Muscle layer of colon (tissue), 2 donors: ENCODE measurements around the gene HELZ.
"Not testable (repeated sequence)": the region's sequence is repeated elsewhere in the genome, so short reads cannot be mapped to it uniquely, and the experiment has no call there.

Experiments used
- H3K27ac ChIP-seq: one replicate; pipeline ENCODE4 v1.7.0; 2013; ENCODE audit warnings: low read depth, mild to moderate bottlenecking, low read length, moderate library complexity
- H3K27me3 ChIP-seq, 2 donors: one replicate each; pipeline ENCODE4 v1.7.0; 2013; ENCODE audit warnings: low read length in 2 of 2, mild to moderate bottlenecking in 2 of 2; ENCODE audit not compliant: insufficient read depth in 2 of 2, control insufficient read depth in 1 of 2
- H3K36me3 ChIP-seq: one replicate; pipeline ENCODE4 v1.7.0; 2013; ENCODE audit warnings: mild to moderate bottlenecking, low read length; ENCODE audit not compliant: insufficient read depth
- H3K4me1 ChIP-seq: one replicate; pipeline ENCODE4 v1.7.0; 2013; ENCODE audit warnings: mild to moderate bottlenecking, low read length; ENCODE audit not compliant: insufficient read depth
- H3K4me3 ChIP-seq, 2 donors: one replicate each; pipeline ENCODE4 v1.7.0; 2013; ENCODE audit warnings: low read length in 2 of 2, low read depth in 1 of 2, mild to moderate bottlenecking in 1 of 2, moderate library complexity in 1 of 2
- H3K9ac ChIP-seq: one replicate; pipeline ENCODE4 v1.7.0; 2013; ENCODE audit warnings: low read length
- H3K9me3 ChIP-seq: one replicate; pipeline ENCODE4 v1.7.0; 2013; ENCODE audit warnings: mild to moderate bottlenecking, low read length
- donor health status: abdominal sarcoma.
- donor health status: Adenocarcinoma of cecum.

HELZ gene

GRCh38 chr17:67137860-67138259 lies 107.1 kb downstream of the HELZ start:
- Histone ChIP-seq H3K27me3 (no peaks in the 10 kb centered on the region), H3K4me3 (no peak overlapping the region), H3K27ac (no peak overlapping the region), H3K9me3 (no peaks in the 10 kb centered on the region), H3K9ac (no peak overlapping the region), H3K4me1 (no peaks in the 10 kb centered on the region), H3K36me3 (peaks cover 26% of the 10 kb centered on the region)

DNA sequence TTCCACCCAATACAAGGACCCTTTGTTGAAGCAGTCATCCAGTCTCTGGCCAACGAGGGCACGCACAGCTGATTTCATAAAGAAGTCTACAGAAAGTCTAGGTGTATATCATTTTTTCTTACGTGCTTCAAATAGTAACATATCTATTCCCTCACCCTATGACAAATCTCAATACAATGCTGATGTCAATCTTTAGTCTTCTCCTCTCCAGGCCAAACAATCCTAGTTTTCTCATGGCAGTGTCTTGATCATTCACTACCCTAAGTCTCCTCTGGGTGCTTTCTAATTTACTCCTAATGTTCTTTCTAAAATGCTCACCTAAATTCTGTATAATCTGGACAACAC lies 108.0 kb downstream of the HELZ start:
- Histone ChIP-seq H3K27me3 (no peaks in the 10 kb centered on the region), H3K27ac (no peak overlapping the region), H3K4me1 (no peaks in the 10 kb centered on the region), H3K9ac (no peak overlapping the region), H3K4me3 (no peak overlapping the region), H3K9me3 (no peaks in the 10 kb centered on the region), H3K36me3 (peaks cover 26% of the 10 kb centered on the region)

- no peaks in the 10 kb centered on the region for H3K27me3 ChIP-seq
- H3K4me1 ChIP-seq = no peaks in the 10 kb centered on the region
- no peak overlapping the region for H3K4me3 ChIP-seq
- no peak overlapping the region for H3K27ac ChIP-seq
- H3K36me3 ChIP-seq = peaks cover 26% of the 10 kb centered on the region
- no peak overlapping the region for H3K9ac ChIP-seq
- no peaks in the 10 kb centered on the region for H3K9me3 ChIP-seq
Measured at GRCh38 chr17:67136191-67137025, 108.6 kb downstream of the HELZ start.

DNA sequence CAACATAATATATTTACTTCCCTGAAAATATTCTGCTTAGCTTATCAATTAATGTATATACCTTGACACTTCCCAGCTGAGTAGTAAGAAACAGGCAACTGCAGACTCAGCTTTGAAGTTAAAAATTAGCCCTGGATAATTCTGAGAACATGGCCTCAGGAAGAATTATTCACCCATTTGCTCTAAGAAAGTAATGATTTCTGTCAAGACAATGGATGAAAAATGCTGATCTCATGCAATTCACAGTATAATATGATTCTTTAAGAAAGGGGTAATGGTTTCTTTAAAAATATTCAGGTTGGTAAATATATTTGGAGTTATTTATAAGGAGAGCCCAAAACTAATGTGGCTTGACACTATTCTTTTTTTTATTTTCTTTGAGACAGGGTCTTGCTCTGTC lies 111.8 kb downstream of the HELZ start:
- H3K4me1 ChIP-seq = no peaks in the 10 kb centered on the region
- no peak overlapping the region for H3K9ac ChIP-seq
- H3K27me3 ChIP-seq = no peaks in the 10 kb centered on the region
- no peak overlapping the region for H3K27ac ChIP-seq
- no peaks in the 10 kb centered on the region for H3K9me3 ChIP-seq
- H3K4me3 ChIP-seq = no peak overlapping the region
- H3K36me3 ChIP-seq = peaks cover 21% of the 10 kb centered on the region

DNA sequence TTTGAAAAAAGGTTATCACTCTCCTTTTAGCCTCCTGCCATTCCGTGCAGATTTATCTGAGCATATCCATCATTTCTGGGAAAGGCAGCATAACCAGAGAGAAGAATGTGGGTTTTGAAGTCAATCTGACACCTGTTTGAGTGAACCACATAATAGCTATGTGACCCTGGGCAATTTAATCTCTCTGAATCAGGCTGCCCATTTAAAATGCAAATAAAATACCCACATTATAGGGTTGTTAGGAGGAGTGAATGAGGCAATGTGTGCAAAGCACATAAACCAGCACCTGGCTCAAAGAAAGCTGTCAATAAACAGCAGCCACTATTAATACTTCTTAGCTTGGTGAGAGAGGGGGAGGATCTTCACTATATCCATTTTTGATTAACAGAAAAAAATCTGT lies 112.6 kb downstream of the HELZ start:
- Histone ChIP-seq H3K27me3 (no peaks in the 10 kb centered on the region), H3K27ac (no peak overlapping the region), H3K9me3 (no peaks in the 10 kb centered on the region), H3K4me3 (no peak overlapping the region), H3K36me3 (peaks cover 27% of the 10 kb centered on the region), H3K4me1 (no peaks in the 10 kb centered on the region), H3K9ac (no peak overlapping the region)

GRCh38 chr17:67130768-67131167 lies 114.2 kb downstream of the HELZ start:
- Histone ChIP-seq H3K4me3 (no peak overlapping the region), H3K4me1 (no peaks in the 10 kb centered on the region), H3K36me3 (peaks cover 14% of the 10 kb centered on the region), H3K27me3 (no peaks in the 10 kb centered on the region), H3K9me3 (no peaks in the 10 kb centered on the region), H3K27ac (no peak overlapping the region), H3K9ac (no peak overlapping the region)

- Histone ChIP-seq H3K4me1 (no peaks in the 10 kb centered on the region), H3K27me3 (no peaks in the 10 kb centered on the region), H3K9ac (no peak overlapping the region), H3K9me3 (no peaks in the 10 kb centered on the region), H3K4me3 (no peak overlapping the region), H3K27ac (no peak overlapping the region), H3K36me3 (peaks cover 13% of the 10 kb centered on the region)
Measured at GRCh38 chr17:67129283-67129682, 115.7 kb downstream of the HELZ start.

DNA sequence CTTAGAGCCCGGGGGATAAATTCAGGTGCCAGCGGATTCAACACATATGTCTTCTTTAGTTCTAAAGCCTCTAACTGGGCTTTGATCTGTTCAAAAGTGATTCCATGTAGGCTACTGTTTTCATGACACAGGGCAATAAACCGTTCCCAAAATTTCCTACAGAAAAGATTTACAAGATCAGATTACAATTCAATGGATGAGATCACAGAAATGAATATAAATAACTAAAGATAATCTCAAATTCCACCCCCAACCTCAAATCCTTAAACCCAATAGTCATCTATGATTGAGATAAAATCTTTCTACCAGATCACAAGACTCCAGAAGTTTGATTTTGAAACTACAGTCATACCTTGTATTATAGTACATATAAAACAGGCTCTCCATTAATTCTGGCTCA lies 116.3 kb downstream of the HELZ start:
- H3K4me1 ChIP-seq = no peaks in the 10 kb centered on the region
- H3K9me3 ChIP-seq = no peaks in the 10 kb centered on the region
- H3K9ac ChIP-seq = no peak overlapping the region
- no peaks in the 10 kb centered on the region for H3K27me3 ChIP-seq
- no peak overlapping the region for H3K4me3 ChIP-seq
- peaks cover 13% of the 10 kb centered on the region for H3K36me3 ChIP-seq
- H3K27ac ChIP-seq = no peak overlapping the region

DNA sequence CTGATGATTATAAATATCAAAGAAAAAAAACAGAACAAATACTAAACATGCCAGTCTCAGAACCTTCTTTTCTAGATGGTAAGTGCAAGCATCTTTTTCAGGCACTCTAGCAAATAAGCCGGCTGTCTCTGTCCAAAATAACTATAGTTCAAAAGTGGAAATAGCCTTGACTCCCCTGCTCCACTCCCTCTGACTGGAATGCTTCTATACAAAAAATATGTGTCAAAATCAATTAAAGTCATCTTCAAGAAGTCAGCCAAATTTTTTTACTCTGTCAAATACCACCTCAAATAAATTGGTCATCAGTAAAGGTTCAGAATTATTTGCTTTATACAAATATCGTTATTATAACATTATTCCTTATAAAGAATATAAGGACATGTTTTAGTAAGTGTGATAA lies 117.1 kb downstream of the HELZ start:
- H3K9ac ChIP-seq = no peak overlapping the region
- no peak overlapping the region for H3K4me3 ChIP-seq
- H3K36me3 ChIP-seq = peaks cover 13% of the 10 kb centered on the region
- no peak overlapping the region for H3K27ac ChIP-seq
- H3K9me3 ChIP-seq = no peaks in the 10 kb centered on the region
- no peaks in the 10 kb centered on the region for H3K27me3 ChIP-seq
- no peaks in the 10 kb centered on the region for H3K4me1 ChIP-seq

DNA sequence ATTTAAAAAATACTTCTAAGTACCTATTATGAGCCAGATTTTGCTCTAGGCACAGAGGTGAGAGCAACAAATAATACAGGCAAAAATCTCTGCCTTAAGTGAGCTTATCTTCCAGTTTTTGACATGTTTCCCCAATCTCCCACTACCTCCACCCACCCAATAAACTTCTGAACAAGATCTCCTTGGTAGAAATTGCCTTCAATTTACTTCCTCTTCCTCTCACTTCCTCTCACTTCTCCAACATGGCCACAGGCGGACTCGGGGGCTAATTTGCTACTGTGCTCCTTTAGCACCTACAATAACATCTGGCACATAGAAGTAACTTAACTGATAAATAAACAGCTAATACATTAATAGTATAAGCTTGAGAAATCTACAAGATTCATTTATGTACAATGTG lies 118.0 kb downstream of the HELZ start:
- H3K4me3 ChIP-seq = no peak overlapping the region
- H3K27ac ChIP-seq = no peak overlapping the region
- H3K9me3 ChIP-seq = no peaks in the 10 kb centered on the region
- no peak overlapping the region for H3K9ac ChIP-seq
- H3K4me1 ChIP-seq = no peaks in the 10 kb centered on the region
- no peaks in the 10 kb centered on the region for H3K27me3 ChIP-seq
- peaks cover 13% of the 10 kb centered on the region for H3K36me3 ChIP-seq

DNA sequence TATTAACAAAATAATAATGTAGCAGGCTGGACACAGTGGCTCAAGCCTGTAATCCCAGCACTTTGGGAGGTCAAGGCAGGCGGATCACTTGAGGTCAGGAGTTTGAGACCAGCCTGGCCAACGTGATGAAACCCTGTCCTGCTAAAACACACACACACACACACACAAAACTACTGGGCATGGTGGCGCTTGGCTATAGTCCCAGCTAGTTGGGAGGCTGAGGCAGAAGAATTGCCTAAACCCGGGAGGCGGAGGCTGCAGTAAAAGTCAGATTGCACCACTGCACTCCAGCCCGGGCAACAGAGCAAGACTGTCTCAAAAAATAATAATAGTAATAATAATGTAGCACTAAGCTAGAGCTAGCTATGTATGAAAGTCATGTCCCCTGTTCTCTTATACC lies 118.5 kb downstream of the HELZ start:
- H3K4me1 ChIP-seq, H3K9ac ChIP-seq, H3K27me3 ChIP-seq, H3K9me3 ChIP-seq, H3K4me3 ChIP-seq, H3K27ac ChIP-seq: not testable (repeated sequence)
- H3K36me3 ChIP-seq = peaks cover 13% of the 10 kb centered on the region

DNA sequence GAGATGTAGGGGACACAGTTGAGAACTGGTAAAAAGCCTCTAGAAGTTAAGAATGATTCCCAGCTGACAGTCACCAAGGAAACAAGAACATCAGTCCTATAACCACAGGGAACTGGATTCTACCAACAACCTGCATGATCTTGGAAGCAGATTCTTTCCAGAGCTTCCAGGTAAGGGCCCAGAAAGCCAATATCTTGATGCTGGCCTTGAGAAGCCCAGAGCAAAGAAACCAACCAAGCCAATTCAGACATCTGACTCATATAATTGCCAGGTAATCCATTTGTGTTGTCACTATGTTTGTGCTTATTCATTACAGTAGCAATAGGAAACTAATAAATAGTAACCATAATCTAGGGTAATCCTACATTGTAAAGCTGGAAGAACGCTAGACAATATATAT lies 119.1 kb downstream of the HELZ start:
- no peaks in the 10 kb centered on the region for H3K4me1 ChIP-seq
- H3K27me3 ChIP-seq = no peaks in the 10 kb centered on the region
- H3K27ac ChIP-seq = no peak overlapping the region
- H3K4me3 ChIP-seq = no peak overlapping the region
- no peak overlapping the region for H3K9ac ChIP-seq
- peaks cover 13% of the 10 kb centered on the region for H3K36me3 ChIP-seq
- no peaks in the 10 kb centered on the region for H3K9me3 ChIP-seq
